KMS-11 (cell line): ENCODE data around the gene HDLBP.

ENCODE experiments used
- H2AFZ ChIP-seq: fragments of 200-600 bp; sonication (generic); 2 replicates; pipeline ENCODE4 v1.6.1; 2016; ENCODE audit warnings: antibody characterized with exemption, mixed run types, low read depth
- H3K27ac ChIP-seq: fragments of 200-600 bp; sonication (generic); 2 replicates; pipeline ENCODE4 v1.6.1; 2016; ENCODE audit warnings: mild to moderate bottlenecking, mixed run types
- H3K27me3 ChIP-seq: fragments of 200-600 bp; sonication (generic); 2 replicates; pipeline ENCODE4 v1.6.1; 2017; ENCODE audit warnings: mild to moderate bottlenecking, low read depth, mixed run types, moderate library complexity; ENCODE audit not compliant: insufficient read depth
- H3K36me3 ChIP-seq: fragments of 200-600 bp; sonication (generic); 2 replicates; pipeline ENCODE4 v1.6.1; 2017; ENCODE audit warnings: mild to moderate bottlenecking, mixed run types; ENCODE audit not compliant: insufficient read depth
- H3K4me1 ChIP-seq: fragments of 200-600 bp; sonication (generic); 2 replicates; pipeline ENCODE4 v1.6.1; 2016; ENCODE audit warnings: mild to moderate bottlenecking, low read depth, mixed run types; ENCODE audit not compliant: poor library complexity, severe bottlenecking
- H3K4me2 ChIP-seq: fragments of 200-600 bp; sonication (generic); 2 replicates; pipeline ENCODE4 v1.7.0; 2016; ENCODE audit warnings: mild to moderate bottlenecking, mixed run types
- H3K4me3 ChIP-seq: fragments of 200-600 bp; sonication (generic); IDR thresholded peaks from 2 replicates; pipeline ENCODE4 v1.6.1; 2017; ENCODE audit warnings: low read depth, low read length, mixed read lengths; ENCODE audit not compliant: insufficient read depth
- H3K79me2 ChIP-seq: fragments of 200-600 bp; sonication (generic); 2 replicates; pipeline ENCODE4 v1.6.1; 2016; ENCODE audit warnings: low read depth, mixed run types; ENCODE audit not compliant: insufficient read depth
- H3K9ac ChIP-seq: fragments of 200-600 bp; sonication (generic); 2 replicates; pipeline ENCODE4 v1.6.1; 2016; ENCODE audit warnings: mild to moderate bottlenecking, mixed run types
- H4K20me1 ChIP-seq: fragments of 200-600 bp; sonication (generic); 2 replicates; pipeline ENCODE4 v1.6.1; 2016; ENCODE audit warnings: mild to moderate bottlenecking, mixed run types; ENCODE audit not compliant: insufficient read depth
- TF ChIP-seq, protein P1 (sequence below): fragments of 200-600 bp; sonication (generic); conservative IDR thresholded peaks from 2 replicates; pipeline ENCODE4 v1.6.1; 2017; ENCODE audit warnings: low read depth, mild to moderate bottlenecking, antibody characterized with exemption, low read length, moderate library complexity, mixed read lengths

HDLBP gene

DNA sequence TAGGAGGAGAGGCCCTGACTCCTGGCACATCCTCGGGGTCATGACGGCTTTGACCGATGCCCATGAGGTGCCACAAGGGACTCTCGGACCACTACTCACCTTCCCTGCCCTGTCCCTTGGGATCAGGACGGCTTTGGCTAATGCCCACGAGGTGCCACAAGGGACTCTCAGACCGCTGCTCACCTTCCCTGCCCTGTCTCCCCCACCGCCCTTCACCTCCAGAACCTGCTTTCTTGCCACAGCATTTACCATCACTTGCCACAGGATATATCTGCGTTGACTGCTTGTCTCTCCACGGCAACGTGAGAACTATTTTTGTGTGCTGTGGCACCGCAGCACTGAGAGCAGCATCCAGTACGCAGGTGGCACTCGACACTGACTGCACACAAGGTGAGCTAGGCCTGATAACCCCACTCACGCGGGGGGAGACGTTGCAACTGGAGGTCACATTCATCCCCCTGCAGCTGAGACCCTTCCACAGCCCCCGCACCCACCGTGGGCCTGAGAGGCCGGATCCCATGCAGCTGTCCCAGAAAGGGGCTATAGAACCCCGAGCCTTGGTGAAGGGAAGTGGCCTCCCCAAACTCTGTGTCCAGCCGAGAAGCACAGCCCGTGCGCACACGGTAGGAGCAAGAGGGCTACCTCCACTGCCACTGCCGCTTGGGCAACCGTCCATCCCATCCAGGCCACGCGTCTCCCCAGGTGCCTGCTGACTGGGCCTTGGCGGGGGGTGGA is 79.4 kb downstream of the HDLBP start:
- TF ChIP-seq, protein P1, sequence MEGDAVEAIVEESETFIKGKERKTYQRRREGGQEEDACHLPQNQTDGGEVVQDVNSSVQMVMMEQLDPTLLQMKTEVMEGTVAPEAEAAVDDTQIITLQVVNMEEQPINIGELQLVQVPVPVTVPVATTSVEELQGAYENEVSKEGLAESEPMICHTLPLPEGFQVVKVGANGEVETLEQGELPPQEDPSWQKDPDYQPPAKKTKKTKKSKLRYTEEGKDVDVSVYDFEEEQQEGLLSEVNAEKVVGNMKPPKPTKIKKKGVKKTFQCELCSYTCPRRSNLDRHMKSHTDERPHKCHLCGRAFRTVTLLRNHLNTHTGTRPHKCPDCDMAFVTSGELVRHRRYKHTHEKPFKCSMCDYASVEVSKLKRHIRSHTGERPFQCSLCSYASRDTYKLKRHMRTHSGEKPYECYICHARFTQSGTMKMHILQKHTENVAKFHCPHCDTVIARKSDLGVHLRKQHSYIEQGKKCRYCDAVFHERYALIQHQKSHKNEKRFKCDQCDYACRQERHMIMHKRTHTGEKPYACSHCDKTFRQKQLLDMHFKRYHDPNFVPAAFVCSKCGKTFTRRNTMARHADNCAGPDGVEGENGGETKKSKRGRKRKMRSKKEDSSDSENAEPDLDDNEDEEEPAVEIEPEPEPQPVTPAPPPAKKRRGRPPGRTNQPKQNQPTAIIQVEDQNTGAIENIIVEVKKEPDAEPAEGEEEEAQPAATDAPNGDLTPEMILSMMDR, result no peak
- Histone ChIP-seq H3K4me3 (no peak overlapping the region), H3K9ac (no peak overlapping the region), H2AFZ (no peak overlapping the region), H3K27ac (no peak overlapping the region), H3K4me2 (no peak overlapping the region), H3K36me3 (peaks cover 22% of the 10 kb centered on the region; the same call in 1 of the 2 replicates), H3K79me2 (no peaks in the 10 kb centered on the region), H3K27me3 (no peaks in the 10 kb centered on the region), H4K20me1 (no peaks in the 10 kb centered on the region), H3K4me1 (no peaks in the 10 kb centered on the region)

DNA sequence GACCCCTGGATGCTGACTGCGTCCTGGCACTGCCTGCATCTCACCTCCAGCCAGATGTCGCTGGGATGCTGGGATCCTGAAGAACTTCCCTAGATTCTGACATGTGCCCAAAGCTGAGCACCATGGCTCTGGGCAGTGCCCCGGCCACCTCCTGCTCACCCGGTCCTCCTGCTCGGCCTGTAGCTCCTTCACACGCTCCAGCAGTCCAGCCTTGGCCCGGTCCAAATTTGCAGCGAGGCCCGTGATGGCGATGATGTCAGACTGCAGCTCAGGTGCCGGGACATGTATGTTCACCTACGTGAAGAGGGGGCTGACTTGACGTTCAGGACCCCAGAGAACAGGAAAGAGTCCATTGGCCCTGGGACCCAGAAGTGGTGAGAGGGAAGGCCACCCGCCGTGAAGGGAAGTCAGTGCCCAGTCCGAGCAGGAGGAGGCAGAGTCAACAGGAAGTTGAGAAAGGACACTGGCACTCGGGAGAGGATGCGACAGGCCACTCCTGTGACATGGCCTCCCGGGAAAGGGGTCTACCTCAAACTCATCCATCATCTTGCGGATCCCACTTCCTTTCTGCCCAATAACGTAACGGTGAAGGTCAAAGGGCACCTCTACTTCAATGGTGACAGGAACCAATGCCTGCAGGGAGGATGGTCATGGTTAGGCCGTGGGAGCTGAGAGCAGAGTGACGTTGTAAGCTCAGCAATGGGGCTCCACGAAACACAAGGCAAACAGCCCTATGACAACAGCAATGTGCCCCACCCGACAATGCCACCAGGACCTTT is 80.3 kb downstream of the HDLBP start:
- no peaks in the 10 kb centered on the region for H4K20me1 ChIP-seq
- no peak overlapping the region for H3K9ac ChIP-seq
- no peaks in the 10 kb centered on the region for H3K4me1 ChIP-seq
- no peak overlapping the region for H2AFZ ChIP-seq
- H3K4me3 ChIP-seq, result no peak overlapping the region
- peaks cover 19% of the 10 kb centered on the region; the same call in 1 of the 2 replicates for H3K36me3 ChIP-seq
- TF ChIP-seq, protein P1, result no peak
- H3K27me3 ChIP-seq, result no peaks in the 10 kb centered on the region
- no peaks in the 10 kb centered on the region for H3K79me2 ChIP-seq
- no peak overlapping the region for H3K4me2 ChIP-seq
- no peak overlapping the region for H3K27ac ChIP-seq

DNA sequence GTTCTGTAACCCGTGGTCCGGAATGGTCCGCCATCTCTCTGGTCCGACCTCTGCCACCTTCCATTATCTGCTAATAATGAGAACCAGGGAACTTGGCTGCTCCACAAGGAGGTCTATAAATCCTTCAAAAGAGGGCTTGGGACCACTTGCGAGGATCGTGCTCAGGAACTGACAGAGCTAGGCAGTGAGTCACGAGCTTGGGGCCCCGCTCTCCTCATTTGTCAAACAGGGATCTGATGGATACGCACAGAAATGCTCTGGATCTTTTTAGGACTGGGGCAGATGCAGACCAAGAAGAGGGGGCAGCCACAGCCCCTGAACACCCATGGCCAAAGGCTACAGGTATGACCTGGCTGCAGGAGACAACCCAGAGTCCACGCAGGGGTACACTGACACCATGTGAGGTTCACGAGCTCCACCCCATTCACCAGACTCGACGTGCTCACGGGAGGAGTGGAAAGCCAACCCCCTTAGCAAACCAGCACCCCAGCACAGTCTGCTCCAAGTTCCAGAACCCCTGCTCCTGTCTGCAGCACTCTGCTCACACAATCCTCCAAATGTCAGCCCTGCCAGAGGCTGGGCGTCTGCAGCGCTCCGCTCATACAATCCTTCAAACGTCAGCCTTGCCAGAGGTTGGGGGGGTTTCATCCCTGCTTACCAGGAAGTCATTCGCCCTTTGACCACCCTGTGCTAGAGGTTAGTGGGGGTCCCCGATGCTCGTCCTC is 81.2 kb downstream of the HDLBP start:
- Histone ChIP-seq H3K9ac (no peak overlapping the region), H3K4me1 (no peaks in the 10 kb centered on the region), H3K4me2 (no peak overlapping the region), H3K36me3 (peaks cover 15% of the 10 kb centered on the region; the same call in 1 of the 2 replicates), H3K27ac (no peak overlapping the region), H3K4me3 (no peak overlapping the region), H3K79me2 (no peaks in the 10 kb centered on the region), H4K20me1 (no peaks in the 10 kb centered on the region), H2AFZ (no peak overlapping the region), H3K27me3 (no peaks in the 10 kb centered on the region)
- TF ChIP-seq, protein P1, result no peak

DNA sequence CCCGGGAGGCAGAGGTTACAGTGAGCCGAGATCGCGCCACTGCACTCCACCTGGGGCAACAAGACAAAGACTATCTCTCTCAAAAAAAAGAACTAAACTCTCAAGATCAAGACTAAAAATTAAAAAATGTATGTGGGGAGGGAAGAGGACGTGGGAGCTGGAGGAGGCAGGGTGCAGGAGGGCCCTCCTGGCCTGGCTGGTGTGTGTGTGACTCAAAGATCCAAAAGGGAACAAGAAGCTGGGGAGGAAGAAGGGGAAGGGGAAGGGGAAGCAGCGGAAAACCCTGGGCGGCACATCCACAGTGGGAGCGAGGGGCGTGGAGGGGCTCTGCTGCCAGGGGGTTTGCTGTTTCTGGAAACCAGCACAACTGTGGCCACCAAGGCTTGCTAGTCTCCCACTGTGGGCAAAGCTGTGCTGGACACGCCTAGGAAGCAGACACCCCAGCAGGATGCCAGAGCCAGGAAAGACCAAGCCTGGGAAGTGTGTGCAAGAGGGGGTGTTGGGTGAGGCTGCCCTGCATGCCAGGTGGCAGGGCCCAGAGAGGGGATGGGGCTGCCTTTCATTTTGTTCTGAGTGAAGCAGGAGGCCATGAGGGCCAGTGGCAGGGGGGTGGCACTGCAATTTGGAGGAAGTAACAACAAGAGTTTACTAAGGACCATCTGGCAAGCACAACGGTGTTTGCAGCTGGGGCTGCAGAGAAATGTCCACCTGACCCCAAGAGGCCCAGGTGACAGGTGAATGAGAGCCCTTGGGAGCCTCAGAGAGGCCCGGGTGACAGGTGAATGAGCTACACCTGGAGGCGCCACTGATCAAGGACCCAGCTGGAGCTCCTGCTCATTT is 82.5 kb downstream of the HDLBP start:
- H2AFZ ChIP-seq, result no peak overlapping the region
- H3K79me2 ChIP-seq, result no peaks in the 10 kb centered on the region
- H3K4me1 ChIP-seq, result no peaks in the 10 kb centered on the region
- H3K4me3 ChIP-seq, result no peak overlapping the region
- H3K27ac ChIP-seq, result no peak overlapping the region
- peaks cover 11% of the 10 kb centered on the region; the same call in 1 of the 2 replicates for H3K36me3 ChIP-seq
- H3K4me2 ChIP-seq, result no peak overlapping the region
- no peak overlapping the region for H3K9ac ChIP-seq
- H4K20me1 ChIP-seq, result no peaks in the 10 kb centered on the region
- TF ChIP-seq, protein P1, result no peak
- no peaks in the 10 kb centered on the region for H3K27me3 ChIP-seq
